Stimulated activated CD8-positive, alpha-beta memory T cell treated with anti-CD3 and anti-CD28 coated beads, Interleukin-12 subunit alpha, Interleukin-12 subunit beta, amount 100 ng/mL, for 1 hour (primary cell): ENCODE data around the gene ZFX.

Source experiments
- DNase-seq: peaks from one replicate; pipeline ENCODE4 v3.0.0-alpha.2; 2020; ENCODE audit warnings: low read depth

ZFX gene

DNA sequence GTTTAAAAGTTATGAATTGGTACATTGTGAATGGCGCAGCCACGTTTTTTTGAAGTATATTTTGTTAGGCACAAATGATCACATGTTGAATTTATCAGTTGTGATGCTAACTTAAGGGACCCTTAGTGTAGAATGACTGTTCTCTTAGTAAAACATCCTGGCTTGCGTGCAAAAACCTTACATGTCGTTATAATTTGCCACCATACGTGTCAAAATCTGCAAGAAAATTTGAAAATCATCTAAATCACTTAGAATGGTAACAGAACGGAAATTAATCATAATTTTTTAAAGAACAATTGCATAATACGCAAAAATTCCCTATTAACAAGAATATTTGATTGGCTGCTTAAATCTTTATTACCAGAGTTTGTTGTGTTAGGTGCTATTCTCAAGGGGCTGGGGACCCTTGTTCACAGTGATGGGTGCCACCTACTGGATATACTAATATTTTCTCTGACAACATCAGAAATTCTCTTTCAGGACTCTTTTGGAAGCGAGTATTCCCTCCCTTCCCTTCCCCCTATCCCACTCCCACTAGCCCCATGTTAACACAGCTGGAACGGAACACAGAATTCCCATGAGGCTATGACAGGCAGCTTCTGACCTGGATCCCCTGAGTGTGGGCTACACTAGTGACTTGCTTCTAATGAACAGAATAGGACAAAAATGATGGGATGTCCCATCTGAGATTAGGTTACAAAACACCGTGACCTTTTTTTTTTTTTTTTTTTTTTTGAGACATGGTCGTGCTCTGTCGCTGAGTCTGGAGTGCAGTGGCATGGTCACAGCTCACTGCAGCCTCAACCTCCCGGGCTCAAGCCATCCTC lies 92.5 kb downstream of the ZFX start:
- no peak for DNase-seq

DNA sequence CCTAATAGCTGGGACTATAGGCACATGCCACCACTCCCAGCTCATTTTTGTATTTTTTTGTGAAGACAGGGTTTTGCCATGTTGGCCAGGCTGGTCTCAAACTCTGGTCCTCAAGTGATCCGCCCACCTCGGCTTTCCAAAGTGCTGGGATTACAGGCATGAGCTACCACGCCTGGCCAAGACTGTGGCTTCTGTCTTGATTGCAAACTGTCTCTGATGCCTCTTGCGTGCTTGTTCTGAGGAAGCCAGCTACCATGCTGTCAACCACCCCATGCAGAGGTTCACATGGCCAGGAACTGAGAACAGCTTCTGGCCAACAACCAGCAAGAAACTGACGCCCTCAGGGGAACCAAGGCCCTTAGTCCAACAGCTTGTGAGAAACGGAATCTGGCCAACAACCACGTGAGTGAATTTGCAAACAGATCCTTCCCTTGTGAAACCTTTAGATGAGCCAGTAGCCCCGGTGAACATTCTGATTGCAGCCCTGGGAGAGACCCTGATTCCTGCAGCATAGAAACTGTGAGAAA lies 93.2 kb downstream of the ZFX start:
- no peak for DNase-seq

DNA sequence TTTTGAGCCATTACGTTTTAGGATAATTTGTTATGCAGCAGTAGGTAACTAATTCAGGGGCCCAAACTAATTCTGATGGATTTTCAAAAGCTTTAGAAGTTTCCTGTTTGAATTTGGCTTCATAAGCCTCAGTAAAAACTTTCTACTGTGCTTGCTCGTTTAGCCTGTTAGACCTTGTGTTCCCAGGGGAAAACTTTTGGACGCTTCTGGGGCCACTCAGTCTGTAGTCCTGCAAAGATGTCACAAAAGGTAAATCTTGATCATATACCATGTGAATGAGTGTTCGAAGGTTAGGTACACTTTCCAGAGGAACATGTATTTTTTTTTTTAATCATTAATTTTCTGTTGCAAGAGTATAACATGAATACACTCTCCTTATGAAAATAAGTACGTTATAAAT lies 93.7 kb downstream of the ZFX start:
- no peak for DNase-seq

DNA sequence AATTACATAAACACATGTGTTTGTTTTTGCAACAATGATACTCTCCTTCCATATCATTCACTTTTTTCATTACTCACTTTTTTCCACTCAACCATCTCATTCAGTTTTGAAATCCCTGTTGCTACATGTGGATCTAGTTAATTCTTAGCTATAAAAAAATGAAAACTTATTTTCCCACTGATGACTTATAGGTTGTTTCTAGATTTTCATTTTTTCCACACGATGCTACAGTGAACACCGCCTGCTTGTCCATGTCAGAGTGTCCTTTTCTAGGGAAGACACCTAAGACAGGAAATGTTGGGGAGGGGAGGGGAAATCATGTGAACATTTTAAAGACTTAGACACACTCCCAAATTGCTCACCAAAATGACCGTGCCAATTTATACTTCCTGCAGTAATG lies 94.2 kb downstream of the ZFX start:
- DNase-seq: no peak

DNA sequence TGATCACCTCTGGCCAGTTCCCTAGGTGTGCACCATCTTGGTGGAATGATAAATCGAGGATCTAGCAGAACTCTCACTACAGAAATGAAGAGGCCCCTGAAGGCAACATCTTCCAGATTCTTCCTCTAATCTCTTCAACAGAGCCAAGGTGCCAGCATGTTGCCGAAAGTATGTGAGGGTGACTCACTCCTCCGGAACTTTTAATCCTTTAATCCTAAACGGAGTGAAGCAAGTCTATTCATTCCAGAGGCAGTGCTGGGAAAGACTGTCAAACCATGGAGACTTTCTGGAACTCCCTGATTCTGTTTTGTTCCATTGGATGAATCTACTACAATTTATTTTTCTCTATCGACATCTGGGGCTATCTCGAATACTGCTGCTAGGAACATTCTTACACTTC lies 95.7 kb downstream of the ZFX start:
- no peak for DNase-seq

DNA sequence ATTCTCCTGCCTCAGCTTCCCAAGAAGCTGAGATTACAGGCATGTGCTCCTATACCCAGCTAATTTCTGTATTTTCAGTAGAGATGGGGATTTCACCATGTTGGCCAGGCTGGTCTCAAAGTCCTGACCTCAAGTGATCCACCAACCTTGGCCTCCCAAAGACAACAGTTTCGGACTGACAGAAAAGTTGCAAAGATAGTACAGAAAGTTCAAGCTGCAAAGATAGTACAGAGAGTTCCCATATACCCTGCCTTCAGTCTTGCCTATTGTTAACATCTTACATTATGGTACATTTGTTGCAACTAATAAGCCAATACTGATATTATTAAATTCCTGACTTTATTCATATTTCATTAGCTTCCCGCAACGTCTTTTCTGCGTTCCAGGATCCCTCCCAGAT lies 98.5 kb downstream of the ZFX start:
- no peak for DNase-seq

DNA sequence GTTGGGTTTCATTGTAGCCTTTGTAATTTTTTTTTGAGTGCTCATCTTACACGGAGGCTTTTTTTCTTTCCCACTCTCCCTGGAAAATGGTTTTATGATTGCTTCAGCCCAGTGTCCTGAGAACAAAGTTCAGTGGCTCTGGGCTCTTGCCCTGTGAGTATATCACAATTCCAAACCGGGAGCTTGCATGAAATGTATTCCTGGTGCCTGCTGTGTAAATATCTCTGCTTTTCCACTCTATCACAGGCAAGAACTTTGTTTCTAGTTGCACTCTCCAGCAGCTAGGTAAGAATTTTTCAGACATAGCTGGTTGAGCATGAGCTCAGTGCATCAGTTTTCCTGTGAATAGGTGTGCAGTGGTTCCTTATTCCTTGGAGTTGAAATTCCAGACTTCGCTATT lies 103.5 kb downstream of the ZFX start:
- DNase-seq: no peak

DNA sequence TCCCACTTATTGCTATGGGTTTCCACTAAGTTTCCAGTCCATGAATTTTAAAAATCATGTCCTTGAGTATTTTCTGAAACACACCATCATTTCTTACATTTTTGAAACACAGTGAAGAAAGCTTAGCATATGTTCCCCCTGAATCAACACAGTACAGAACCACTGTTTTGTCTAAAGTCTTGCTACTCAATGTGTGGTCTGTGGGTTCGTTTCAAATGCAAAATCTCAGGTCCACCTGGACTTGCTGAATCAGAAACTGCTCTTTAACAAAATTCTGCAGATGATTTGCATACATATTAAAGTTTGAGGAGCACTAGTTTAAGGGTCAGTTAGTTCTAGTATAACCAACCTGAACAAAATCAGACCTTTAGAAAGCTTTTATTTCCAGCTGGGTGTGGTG lies 103.9 kb downstream of the ZFX start:
- no peak for DNase-seq

DNA sequence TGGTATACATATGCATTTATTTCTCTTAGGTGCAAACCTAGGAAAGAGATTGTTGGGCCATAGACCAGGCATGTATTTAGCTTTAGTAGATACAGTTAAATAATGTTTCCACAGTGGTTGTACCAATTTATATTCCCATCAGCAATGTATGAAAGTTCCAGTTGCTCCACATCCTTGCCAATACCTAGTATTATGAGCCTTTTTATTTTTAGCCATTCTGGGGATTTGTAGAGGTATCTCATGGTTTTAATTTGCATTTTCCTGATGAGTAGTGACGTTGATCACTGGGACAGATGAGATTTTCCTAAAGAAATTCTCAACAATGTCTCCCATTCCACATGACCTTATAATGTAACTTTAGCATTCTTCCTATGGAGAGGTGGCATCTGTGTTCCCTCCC lies 107.5 kb downstream of the ZFX start:
- no peak for DNase-seq

DNA sequence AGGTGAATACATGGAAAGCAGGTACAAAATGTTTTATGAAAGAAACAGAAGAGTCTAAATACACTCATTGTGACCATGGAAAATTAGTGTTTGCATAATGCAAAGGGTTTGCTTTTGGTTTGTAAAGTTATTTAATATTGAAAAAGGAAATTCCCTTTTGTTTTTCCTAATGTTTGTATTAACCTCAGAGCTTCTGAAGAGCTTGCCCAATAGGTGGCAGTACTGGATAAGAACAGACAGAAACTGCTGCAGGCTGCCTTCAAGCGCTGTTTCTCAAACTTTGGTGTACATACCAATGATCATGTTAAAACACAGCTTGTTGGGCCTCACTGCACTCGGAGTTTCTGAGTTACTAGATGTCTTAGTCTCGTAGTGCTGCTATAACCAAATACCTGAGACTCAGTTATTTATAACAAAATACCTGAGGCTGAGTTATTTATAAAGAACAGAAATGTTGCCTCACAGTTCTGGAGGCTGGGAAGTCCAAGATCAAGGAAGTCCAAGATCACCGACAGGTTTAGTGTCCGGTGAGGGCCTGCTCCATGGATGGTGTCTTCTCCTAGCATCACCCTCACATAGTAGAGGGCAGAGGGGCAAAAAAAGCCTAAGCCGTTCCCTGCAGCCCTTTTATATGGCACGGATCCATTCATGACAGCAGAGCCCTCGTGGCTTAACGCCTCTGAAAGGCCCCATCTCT lies 110.2 kb downstream of the ZFX start:
- no peak for DNase-seq

DNA sequence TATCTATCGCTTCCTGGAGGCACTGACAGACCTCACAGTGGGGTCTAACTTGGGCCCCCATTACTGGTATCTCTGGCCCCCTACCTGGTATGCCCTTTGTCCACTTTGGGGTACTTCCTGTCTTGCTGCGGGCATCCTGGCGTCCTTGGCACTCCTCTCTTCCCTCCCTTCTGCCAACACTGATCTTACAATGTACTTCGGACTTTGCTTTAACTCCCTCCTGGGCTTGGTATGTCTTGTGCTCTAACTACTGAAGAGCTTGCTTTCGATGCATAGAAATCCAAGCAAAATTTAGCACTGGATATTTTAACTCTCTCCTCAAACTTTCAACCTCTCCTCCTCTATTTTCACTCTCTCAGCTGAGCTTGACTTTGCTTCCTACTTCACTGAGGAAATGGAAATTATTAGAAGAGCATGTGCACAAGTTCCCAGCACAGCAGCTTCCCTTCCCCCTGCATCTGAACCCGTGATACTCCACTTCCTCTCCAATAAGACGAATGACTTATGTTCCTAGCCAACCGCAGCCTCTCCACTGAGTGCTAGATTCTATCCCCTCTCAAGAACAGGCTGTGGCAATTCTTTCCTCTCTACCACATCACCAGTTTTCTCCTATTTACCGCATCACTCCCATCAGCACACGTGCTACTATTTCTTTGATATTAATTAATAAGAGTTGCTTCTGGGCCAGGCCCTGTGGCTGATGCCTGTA lies 111.5 kb downstream of the ZFX start:
- no peak for DNase-seq

DNA sequence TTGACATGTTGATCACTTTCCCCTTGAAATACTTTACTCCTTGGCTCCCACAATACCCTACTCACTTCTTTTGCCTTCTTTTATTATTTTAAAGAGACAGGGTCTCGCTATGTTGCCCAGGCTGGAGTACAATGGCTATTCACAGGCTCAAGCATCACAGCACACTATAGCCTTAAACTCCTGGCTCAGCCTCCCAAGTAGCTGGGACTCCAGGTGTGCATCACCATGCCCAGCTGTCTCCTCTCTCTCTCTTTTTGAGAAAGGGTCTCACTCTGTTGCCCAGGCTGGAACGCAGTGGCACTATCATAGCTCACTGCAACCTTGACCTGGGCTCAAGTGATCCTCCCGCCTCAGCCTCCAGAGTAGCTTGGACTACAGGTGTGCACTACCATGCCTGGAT lies 112.8 kb downstream of the ZFX start:
- DNase-seq: no peak

DNA sequence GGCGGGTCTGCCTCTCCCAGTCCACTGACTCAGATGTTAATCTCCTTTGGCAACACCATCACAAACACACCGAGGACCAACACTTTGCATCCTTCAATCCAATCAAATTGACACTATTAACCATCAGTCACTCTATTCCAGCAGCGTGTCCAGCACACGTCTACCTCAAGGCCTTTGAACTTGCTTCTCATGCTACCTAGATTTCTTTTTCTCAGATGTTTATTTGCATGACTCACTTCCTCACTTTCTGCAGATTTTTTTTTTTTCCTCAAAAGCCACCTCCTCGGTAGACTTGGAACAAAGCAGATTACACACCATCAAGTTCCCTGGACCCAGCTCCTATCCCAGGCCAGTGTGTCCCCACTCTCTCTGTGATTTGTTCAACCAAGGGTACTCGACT lies 114.9 kb downstream of the ZFX start:
- no peak for DNase-seq
